ES-I3 (cell line): ENCODE data around the gene SIRPB1.
"Not testable (repeated sequence)": the region's sequence is repeated elsewhere in the genome, so short reads cannot be mapped to it uniquely, and the experiment has no call there.

Experiments
- H3K36me3 ChIP-seq: 2 replicates; pipeline ENCODE4 v1.6.1; 2013; ENCODE audit warnings: mild to moderate bottlenecking, low read length, control low read depth, moderate library complexity; ENCODE audit not compliant: insufficient read depth
- H3K4me1 ChIP-seq: 2 replicates; pipeline ENCODE4 v1.6.1; 2013; ENCODE audit warnings: mild to moderate bottlenecking, control low read depth, low read length; ENCODE audit not compliant: insufficient read depth
- H3K9ac ChIP-seq: 2 replicates; pipeline ENCODE4 v1.6.1; 2013; ENCODE audit warnings: low read depth, mild to moderate bottlenecking, low read length, moderate library complexity
- H3K9me3 ChIP-seq: 2 replicates; pipeline ENCODE4 v1.6.1; 2013; ENCODE audit warnings: mild to moderate bottlenecking, low read length, moderate library complexity; ENCODE audit not compliant: control insufficient read depth, insufficient read depth

Gene SIRPB1

DNA sequence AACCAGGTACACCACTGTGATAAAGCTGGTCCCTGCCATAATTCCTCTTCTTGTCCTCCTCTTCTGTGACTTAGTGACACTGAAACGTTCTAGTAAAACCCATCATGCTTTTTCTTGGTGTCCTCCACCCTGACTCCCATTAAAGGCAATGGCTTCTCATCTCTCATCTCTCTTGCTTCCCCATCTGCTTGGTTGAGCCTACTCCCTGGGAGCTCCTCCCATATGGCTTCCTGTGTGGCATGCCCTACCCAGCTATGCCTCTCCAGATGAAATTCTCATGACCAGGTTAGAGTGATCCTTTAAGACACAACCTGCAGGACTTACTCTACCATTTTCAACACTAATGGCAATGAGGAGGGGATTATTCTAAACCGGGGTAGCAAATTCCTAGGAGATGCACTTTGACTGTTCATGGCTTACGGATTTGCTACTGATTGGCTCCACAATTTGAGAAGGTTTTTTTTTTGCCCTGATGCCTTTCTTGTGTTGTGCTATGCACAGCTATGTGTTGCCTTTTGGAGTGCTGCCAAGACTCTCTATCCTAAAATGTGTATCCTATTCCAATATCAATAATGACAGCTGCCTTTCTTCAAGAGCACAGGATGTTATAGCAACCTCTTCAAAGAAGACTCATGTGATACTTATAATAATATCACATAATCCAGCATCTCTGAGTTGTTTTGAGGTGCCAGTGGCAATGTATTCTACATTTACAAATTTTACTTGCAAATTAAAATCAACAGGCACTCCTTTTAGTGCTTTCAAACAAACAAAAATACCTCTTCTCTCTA is 31.7 kb upstream of the SIRPB1 start:
- no peak overlapping the region for H3K9ac ChIP-seq
- no peaks in the 10 kb centered on the region for H3K4me1 ChIP-seq
- no peaks in the 10 kb centered on the region for H3K36me3 ChIP-seq
- no peaks in the 10 kb centered on the region for H3K9me3 ChIP-seq

GRCh38 chr20:1648101-1648500 is 28.3 kb upstream of the SIRPB1 start:
- Histone ChIP-seq H3K9me3 (no peaks in the 10 kb centered on the region), H3K4me1 (no peaks in the 10 kb centered on the region), H3K9ac (no peak overlapping the region), H3K36me3 (no peaks in the 10 kb centered on the region)

- Histone ChIP-seq H3K9ac (no peak overlapping the region), H3K9me3 (no peaks in the 10 kb centered on the region), H3K4me1 (no peaks in the 10 kb centered on the region), H3K36me3 (no peaks in the 10 kb centered on the region)
Observed at GRCh38 chr20:1646975-1647431, 27.2 kb upstream of the SIRPB1 start.

GRCh38 chr20:1644101-1644962 is 24.5 kb upstream of the SIRPB1 start:
- no peak overlapping the region for H3K9ac ChIP-seq
- H3K9me3 ChIP-seq: no peaks in the 10 kb centered on the region
- H3K4me1 ChIP-seq: no peaks in the 10 kb centered on the region
- H3K36me3 ChIP-seq: no peaks in the 10 kb centered on the region

DNA sequence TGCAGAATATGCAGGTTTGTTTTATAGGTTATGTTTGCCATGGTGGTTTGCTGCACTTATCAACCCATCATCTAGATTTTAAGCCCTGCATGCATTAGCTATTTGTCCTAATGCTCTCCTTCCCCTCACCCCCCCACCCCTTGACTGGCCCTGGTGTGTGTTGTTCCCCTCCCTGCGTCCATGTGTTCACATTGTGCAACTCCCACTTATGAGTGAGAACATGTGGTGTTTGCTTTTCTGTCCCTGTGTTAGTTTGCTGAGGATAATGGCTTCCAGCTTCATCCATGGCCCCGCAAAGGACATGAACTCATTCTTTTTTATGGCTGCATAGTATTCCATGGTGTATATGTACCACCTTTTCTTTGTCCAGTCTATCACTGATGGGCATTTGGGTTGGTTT is 18.8 kb upstream of the SIRPB1 start:
- not testable (repeated sequence) for H3K9me3 ChIP-seq, H3K9ac ChIP-seq, H3K4me1 ChIP-seq, H3K36me3 ChIP-seq

- H3K9ac ChIP-seq: no peak overlapping the region
- no peaks in the 10 kb centered on the region for H3K9me3 ChIP-seq
- no peaks in the 10 kb centered on the region for H3K4me1 ChIP-seq
- H3K36me3 ChIP-seq: no peaks in the 10 kb centered on the region
Observed at GRCh38 chr20:1637755-1638154, 17.9 kb upstream of the SIRPB1 start.

DNA sequence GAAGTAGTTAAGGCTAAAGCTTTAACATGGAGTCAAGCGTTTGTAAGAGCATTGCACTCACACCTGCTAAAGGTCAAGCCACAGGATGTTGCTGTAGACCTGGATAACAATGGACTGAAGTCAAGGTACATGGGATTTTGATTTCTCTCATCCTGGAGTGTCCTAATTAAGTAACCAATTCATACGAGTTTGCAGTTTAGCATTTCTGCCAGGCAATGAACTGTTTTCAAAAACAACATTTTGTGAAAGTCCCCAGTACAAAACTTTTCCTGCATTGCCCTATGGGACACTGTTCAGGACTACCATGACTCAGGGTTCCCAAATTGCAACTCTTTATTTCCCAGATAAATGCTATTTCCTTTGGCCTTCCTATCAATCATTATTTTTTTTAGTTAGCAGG is 17.4 kb upstream of the SIRPB1 start:
- Histone ChIP-seq H3K4me1 (0 out of 2 replicates have a peak, but pooled peaks cover 3% of the 10 kb centered on the region), H3K36me3 (no peaks in the 10 kb centered on the region), H3K9me3 (no peaks in the 10 kb centered on the region), H3K9ac (no peak overlapping the region)

GRCh38 chr20:1636621-1637020 is 16.8 kb upstream of the SIRPB1 start:
- Histone ChIP-seq H3K4me1 (0 out of 2 replicates have a peak, but pooled peaks cover 6% of the 10 kb centered on the region), H3K9me3 (no peaks in the 10 kb centered on the region), H3K36me3 (no peaks in the 10 kb centered on the region), H3K9ac (no peak overlapping the region)

GRCh38 chr20:1635291-1635979 is 15.6 kb upstream of the SIRPB1 start:
- Histone ChIP-seq H3K9ac (no peak overlapping the region), H3K36me3 (no peaks in the 10 kb centered on the region), H3K9me3 (no peaks in the 10 kb centered on the region), H3K4me1 (0 out of 2 replicates have a peak, but pooled peaks cover 8% of the 10 kb centered on the region)

GRCh38 chr20:1633535-1633934 is 13.7 kb upstream of the SIRPB1 start:
- Histone ChIP-seq H3K36me3 (no peaks in the 10 kb centered on the region), H3K4me1 (0 out of 2 replicates have a peak, but pooled peaks cover 8% of the 10 kb centered on the region), H3K9me3 (no peaks in the 10 kb centered on the region), H3K9ac (no peak overlapping the region)

GRCh38 chr20:1632178-1632577 is 12.4 kb upstream of the SIRPB1 start:
- Histone ChIP-seq H3K9ac (no peak overlapping the region), H3K4me1 (0 out of 2 replicates have a peak, but pooled peaks cover 8% of the 10 kb centered on the region), H3K36me3 (no peaks in the 10 kb centered on the region), H3K9me3 (no peaks in the 10 kb centered on the region)

- Histone ChIP-seq H3K4me1 (0 out of 2 replicates have a peak, but pooled peaks cover 8% of the 10 kb centered on the region), H3K9me3 (no peaks in the 10 kb centered on the region), H3K9ac (no peak overlapping the region), H3K36me3 (no peaks in the 10 kb centered on the region)
Observed at GRCh38 chr20:1631309-1632151, 11.7 kb upstream of the SIRPB1 start.

- Histone ChIP-seq H3K9ac (no peak overlapping the region), H3K9me3 (no peaks in the 10 kb centered on the region), H3K36me3 (no peaks in the 10 kb centered on the region), H3K4me1 (0 out of 2 replicates have a peak, but pooled peaks cover 8% of the 10 kb centered on the region)
Observed at GRCh38 chr20:1630186-1630585, 10.4 kb upstream of the SIRPB1 start.
